HepG2 (cell line): Measurements from ENCODE around the gene ERMP1. TPM values are rescaled to one million over a fixed set of nuclear protein-coding genes. Genes with fewer than 3 reads are reported as not detected.

ENCODE experiments used
- CENPBD1 ChIP-seq: sonication (generic); formaldehyde crosslinking; IDR thresholded peaks from 2 replicates; pipeline ENCODE4 v1.8.0; 2022; ENCODE audit warnings: missing genetic modification reagents, low read depth, mild to moderate bottlenecking, borderline replicate concordance
- CENPX ChIP-seq: sonication (generic); formaldehyde crosslinking; IDR thresholded peaks from 2 replicates; pipeline ENCODE4 v1.9.0; 2021; ENCODE audit warnings: mild to moderate bottlenecking, missing genetic modification reagents, moderate library complexity
- DDIT3 ChIP-seq: sonication (generic); formaldehyde crosslinking; IDR thresholded peaks from 2 replicates; pipeline ENCODE4 v1.4.0; 2020; ENCODE audit warnings: mild to moderate bottlenecking, missing genetic modification reagents
- ELF3 ChIP-seq: IDR thresholded peaks from 2 replicates; pipeline ENCODE4 v1.6.1; 2016; ENCODE audit warnings: missing genetic modification reagents, missing compliant biosample characterization
- ERF ChIP-seq: IDR thresholded peaks from 2 replicates; pipeline ENCODE4 v1.6.1; 2018; ENCODE audit warnings: missing biosample characterization, missing genetic modification reagents
- FOXA1 ChIP-seq, 2 experiments: fragments of 450-650 bp in 1 of 2; sonication (generic) in 1 of 2; formaldehyde crosslinking in 1 of 2; IDR thresholded peaks; 2 replicates each; pipeline versions ENCODE4 v1.4.0 to v1.6.1; 2016 to 2020; ENCODE audit warnings: missing genetic modification reagents in 1 of 2
- HCFC1 ChIP-seq: fragments of 150-350 bp; IDR thresholded peaks from 2 replicates; pipeline ENCODE4 v1.6.1; 2014; ENCODE audit warnings: low read depth, low read length
- KAT8 ChIP-seq: IDR thresholded peaks from 2 replicates; pipeline ENCODE4 v1.6.1; 2016; ENCODE audit warnings: missing genetic modification reagents, missing compliant biosample characterization
- LCORL ChIP-seq, 2 experiments: fragments of 450-650 bp in 1 of 2; sonication (generic) in 1 of 2; formaldehyde crosslinking in 1 of 2; IDR thresholded peaks; 2 replicates each; pipeline versions ENCODE4 v1.5.0 to v1.6.1; 2017 to 2020; ENCODE audit warnings: antibody characterized with exemption in 1 of 2, missing genetic modification reagents in 1 of 2
- MYPOP ChIP-seq: sonication (generic); formaldehyde crosslinking; IDR thresholded peaks from 2 replicates; pipeline ENCODE4 v1.8.1; 2023; ENCODE audit warnings: mild to moderate bottlenecking, moderate library complexity, missing genetic modification reagents
- PLSCR1 ChIP-seq: sonication (generic); formaldehyde crosslinking; IDR thresholded peaks from 2 replicates; pipeline ENCODE4 v1.5.0; 2020; ENCODE audit warnings: missing genetic modification reagents, mild to moderate bottlenecking, borderline replicate concordance
- PRPF4 ChIP-seq: fragments of 200-400 bp; formaldehyde crosslinking; IDR thresholded peaks from 2 replicates; pipeline ENCODE4 v1.6.1; 2016; ENCODE audit warnings: low read length, low read depth; ENCODE audit not compliant: poor library complexity, severe bottlenecking
- RARA ChIP-seq: IDR thresholded peaks from 2 replicates; pipeline ENCODE4 v1.6.1; 2016; ENCODE audit warnings: missing genetic modification reagents, missing compliant biosample characterization
- SALL2 ChIP-seq: sonication (generic); formaldehyde crosslinking; IDR thresholded peaks from 2 replicates; pipeline ENCODE4 v1.8.1; 2023; ENCODE audit warnings: mild to moderate bottlenecking, missing genetic modification reagents, inconsistent platforms
- SETDB1 ChIP-seq: sonication (generic); formaldehyde crosslinking; IDR thresholded peaks from 2 replicates; pipeline ENCODE4 v1.5.1; 2020; ENCODE audit warnings: missing genetic modification reagents, mild to moderate bottlenecking, borderline replicate concordance
- SNRNP70 ChIP-seq: fragments of 200-400 bp; formaldehyde crosslinking; IDR thresholded peaks from 2 replicates; pipeline ENCODE4 v1.6.1; 2017; ENCODE audit warnings: mild to moderate bottlenecking, low read depth, low read length, moderate library complexity
- SOX13 ChIP-seq, 3 experiments: fragments of 450-650 bp in 1 of 3; sonication (generic) in 1 of 3; formaldehyde crosslinking in 1 of 3; IDR thresholded peaks in 2 of 3; conservative IDR thresholded peaks in 1 of 3; 2 replicates each; pipeline versions ENCODE4 v1.5.0 to v1.6.1; 2016 to 2020; ENCODE audit warnings: antibody characterized with exemption in 1 of 3, mild to moderate bottlenecking in 1 of 3, missing compliant biosample characterization in 1 of 3, missing genetic modification reagents in 1 of 3, moderate library complexity in 1 of 3
- TFAP4 ChIP-seq: sonication (generic); IDR thresholded peaks from 2 replicates; pipeline ENCODE4 v1.6.1; 2016; ENCODE audit warnings: low read depth, borderline replicate concordance
- YEATS2 ChIP-seq: sonication (generic); formaldehyde crosslinking; IDR thresholded peaks from 2 replicates; pipeline ENCODE4 v1.4.0; 2020; ENCODE audit warnings: missing genetic modification reagents, borderline replicate concordance
- ZFP41 ChIP-seq: sonication (generic); formaldehyde crosslinking; IDR thresholded peaks from 2 replicates; pipeline ENCODE4 v1.4.0; 2020; ENCODE audit warnings: mild to moderate bottlenecking, missing genetic modification reagents, borderline replicate concordance
- ZFP62 ChIP-seq: sonication (generic); formaldehyde crosslinking; IDR thresholded peaks from 2 replicates; pipeline ENCODE4 v1.4.0; 2020; ENCODE audit warnings: missing genetic modification reagents
- ZMAT5 ChIP-seq: sonication (generic); formaldehyde crosslinking; IDR thresholded peaks from 2 replicates; pipeline ENCODE4 v1.5.0; 2020; ENCODE audit warnings: mild to moderate bottlenecking, low read depth, missing genetic modification reagents, borderline replicate concordance
- ZNF337 ChIP-seq: sonication (generic); formaldehyde crosslinking; IDR thresholded peaks from 2 replicates; pipeline ENCODE4 v1.5.1; 2020; ENCODE audit warnings: missing genetic modification reagents, low read depth, mild to moderate bottlenecking, borderline replicate concordance
- ZNF354B ChIP-seq: sonication (generic); formaldehyde crosslinking; IDR thresholded peaks from 2 replicates; pipeline ENCODE4 v1.8.0; 2022; ENCODE audit warnings: mild to moderate bottlenecking, missing genetic modification reagents
- ZNF589 ChIP-seq: sonication (generic); formaldehyde crosslinking; conservative IDR thresholded peaks from 2 replicates; pipeline ENCODE4 v1.8.0; 2022; ENCODE audit warnings: mild to moderate bottlenecking, moderate library complexity, missing genetic modification reagents
- ZNF772 ChIP-seq: sonication (generic); formaldehyde crosslinking; IDR thresholded peaks from 2 replicates; pipeline ENCODE4 v1.5.0; 2020; ENCODE audit warnings: mild to moderate bottlenecking, missing genetic modification reagents
- polyA plus RNA-seq, 8 experiments: library from polyadenylated mRNA; depleted of rRNA in 3 of 8; stranded (reverse) in 7 of 8; unstranded in 1 of 8; fragments of >200 nt; fragmentation: Illumina TruSeq in 4 of 8; extraction: Trizol in 4 of 8; gene quantifications; 2 replicates each; pipeline versions ENCODE4 v1.2.1 to v1.2.3, GENCODE V29; 2011 to 2016; ENCODE audit warnings: low read depth in 4 of 8, missing spikeins in 1 of 8, mixed read lengths in 1 of 8; ENCODE audit not compliant: insufficient read depth in 1 of 8
- total RNA-seq, 5 experiments: library from RNA; depleted of rRNA; stranded (reverse); fragments of >200 nt; fragmentation: Illumina TruSeq; extraction: Trizol; gene quantifications; 2 replicates each; pipeline ENCODE4 v1.2.3, GENCODE V29; 2016; ENCODE audit warnings: low read depth in 1 of 5

The ERMP1 gene
- total and polyA plus RNA-seq, 2 of the 13 experiments (the other 11 are each of a cell fraction or from before 2014, with no cell fraction given) = 40.9 to 65.4 TPM

- TF ChIP-seq PRPF4 (no peak), SNRNP70 (no peak), SOX13 (IDR thresholded peaks at IDR 0.05) (no peak), SOX13 (CRISPR knock-in tag; conservative IDR thresholded peaks at IDR 0.05 in 1 of 2, IDR thresholded peaks at IDR 0.05 in 1 of 2) (peak in 1 of 2 experiments; percentile 35; a peak in 1 of 4 replicates), RARA (no peak), HCFC1 (no peak), ZNF337 (CRISPR knock-in tag) (no peak), CENPX (no peak), KAT8 (CRISPR knock-in tag) (peak; percentile 69), ELF3 (peak; percentile 66; the same call in 1 of the 2 replicates), ZFP41 (no peak), YEATS2 (CRISPR knock-in tag) (0 out of 2 replicates have a peak, but pooled peaks have one; percentile 36), DDIT3 (CRISPR knock-in tag) (no peak), SETDB1 (CRISPR knock-in tag) (no peak), SALL2 (no peak), ZNF772 (CRISPR knock-in tag) (no peak), CENPBD1 (no peak), MYPOP (no peak; the same call in 1 of the 2 replicates), ERF (CRISPR knock-in tag) (peak; percentile 65; the same call in 1 of the 2 replicates), TFAP4 (peak; percentile 99), FOXA1 (IDR thresholded peaks at IDR 0.05) (no peak), FOXA1 (CRISPR knock-in tag; IDR thresholded peaks at IDR 0.05) (peak; percentile 95), ZMAT5 (no peak), LCORL (IDR thresholded peaks at IDR 0.05) (no peak), LCORL (CRISPR knock-in tag; IDR thresholded peaks at IDR 0.05) (peak; percentile 81), PLSCR1 (CRISPR knock-in tag) (no peak), ZNF354B (CRISPR knock-in tag) (no peak), ZNF589 (CRISPR knock-in tag) (no peak), ZFP62 (CRISPR knock-in tag) (no peak)
Measured at GRCh38 chr9:5843794-5844471, 11.0 kb upstream of the ERMP1 start (continued).
